ENCODE data around the gene SELENOH.

The SELENOH gene

DNA sequence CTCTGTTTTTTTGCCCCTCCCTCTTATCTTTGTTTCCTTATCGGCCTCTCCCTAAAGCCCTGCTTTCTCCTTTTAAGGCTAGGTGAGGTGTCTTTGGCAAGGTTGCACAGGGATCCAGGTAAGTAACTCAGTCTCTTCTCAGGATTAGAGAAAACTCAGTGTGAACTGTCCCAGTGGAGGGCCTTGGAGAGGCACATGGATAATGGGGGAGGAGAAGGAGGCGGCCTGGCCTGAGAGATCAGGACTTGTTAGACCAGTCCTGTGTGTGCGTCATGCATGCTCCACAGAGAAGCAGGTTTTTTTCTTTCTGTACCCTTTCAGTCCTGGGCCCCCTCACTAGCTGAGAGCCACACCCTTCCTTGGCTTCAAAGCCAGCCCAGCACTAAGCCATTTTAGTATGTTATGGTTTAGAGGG is 40.2 kb downstream of the SELENOH start:
- no peak for DNase-seq (ENCODE audit: extremely low read depth, low read depth)
- TF ChIP-seq, protein P1, sequence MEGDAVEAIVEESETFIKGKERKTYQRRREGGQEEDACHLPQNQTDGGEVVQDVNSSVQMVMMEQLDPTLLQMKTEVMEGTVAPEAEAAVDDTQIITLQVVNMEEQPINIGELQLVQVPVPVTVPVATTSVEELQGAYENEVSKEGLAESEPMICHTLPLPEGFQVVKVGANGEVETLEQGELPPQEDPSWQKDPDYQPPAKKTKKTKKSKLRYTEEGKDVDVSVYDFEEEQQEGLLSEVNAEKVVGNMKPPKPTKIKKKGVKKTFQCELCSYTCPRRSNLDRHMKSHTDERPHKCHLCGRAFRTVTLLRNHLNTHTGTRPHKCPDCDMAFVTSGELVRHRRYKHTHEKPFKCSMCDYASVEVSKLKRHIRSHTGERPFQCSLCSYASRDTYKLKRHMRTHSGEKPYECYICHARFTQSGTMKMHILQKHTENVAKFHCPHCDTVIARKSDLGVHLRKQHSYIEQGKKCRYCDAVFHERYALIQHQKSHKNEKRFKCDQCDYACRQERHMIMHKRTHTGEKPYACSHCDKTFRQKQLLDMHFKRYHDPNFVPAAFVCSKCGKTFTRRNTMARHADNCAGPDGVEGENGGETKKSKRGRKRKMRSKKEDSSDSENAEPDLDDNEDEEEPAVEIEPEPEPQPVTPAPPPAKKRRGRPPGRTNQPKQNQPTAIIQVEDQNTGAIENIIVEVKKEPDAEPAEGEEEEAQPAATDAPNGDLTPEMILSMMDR (IDR thresholded peaks at IDR 0.05; ENCODE audit: low read depth, low read length), result no peak

DNA sequence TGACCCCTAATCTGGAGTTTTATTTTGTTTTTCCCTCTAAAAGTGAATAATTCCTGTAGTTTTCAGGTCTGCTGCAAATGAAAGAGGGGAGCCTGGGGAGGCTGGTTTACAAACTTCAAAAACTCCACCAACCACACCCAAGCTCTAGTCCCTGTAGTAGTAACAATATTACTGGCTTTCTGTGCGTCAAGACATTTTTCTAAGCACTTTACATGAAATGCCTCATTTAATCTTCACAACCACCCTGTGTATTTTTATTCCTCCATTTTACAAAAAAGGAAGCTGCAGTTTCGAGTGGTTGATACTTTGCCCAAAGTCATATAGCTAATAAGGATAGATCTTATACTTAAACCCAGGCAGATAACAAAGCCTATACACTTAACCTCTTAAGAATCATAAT is 43.8 kb downstream of the SELENOH start:
- DNase-seq (ENCODE audit: extremely low read depth, low read depth), result no peak
- TF ChIP-seq, protein P1 (IDR thresholded peaks at IDR 0.05; ENCODE audit: low read depth, low read length), result no peak

DNA sequence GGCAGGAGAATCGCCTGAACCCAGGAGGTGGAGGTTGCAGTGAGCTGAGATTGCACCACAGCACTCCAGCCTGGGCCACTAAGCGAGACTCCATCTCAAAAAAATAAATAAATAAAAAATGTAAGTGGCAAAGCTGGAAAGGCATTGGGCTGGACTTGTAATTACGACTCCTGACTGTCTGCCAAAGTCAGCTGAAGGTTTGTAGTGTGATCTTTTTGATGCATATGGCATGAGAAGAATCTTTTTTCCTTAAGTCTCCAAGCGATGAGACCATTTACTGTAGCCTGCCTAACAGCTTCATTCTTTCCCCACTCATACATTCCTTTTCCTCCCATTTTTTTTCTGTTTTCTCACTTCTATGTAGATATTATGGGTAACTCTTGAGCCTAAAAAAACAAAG is 45.1 kb downstream of the SELENOH start:
- no peak for DNase-seq (ENCODE audit: extremely low read depth, low read depth)
- TF ChIP-seq, protein P1 (IDR thresholded peaks at IDR 0.05; ENCODE audit: low read depth, low read length), result no peak

DNA sequence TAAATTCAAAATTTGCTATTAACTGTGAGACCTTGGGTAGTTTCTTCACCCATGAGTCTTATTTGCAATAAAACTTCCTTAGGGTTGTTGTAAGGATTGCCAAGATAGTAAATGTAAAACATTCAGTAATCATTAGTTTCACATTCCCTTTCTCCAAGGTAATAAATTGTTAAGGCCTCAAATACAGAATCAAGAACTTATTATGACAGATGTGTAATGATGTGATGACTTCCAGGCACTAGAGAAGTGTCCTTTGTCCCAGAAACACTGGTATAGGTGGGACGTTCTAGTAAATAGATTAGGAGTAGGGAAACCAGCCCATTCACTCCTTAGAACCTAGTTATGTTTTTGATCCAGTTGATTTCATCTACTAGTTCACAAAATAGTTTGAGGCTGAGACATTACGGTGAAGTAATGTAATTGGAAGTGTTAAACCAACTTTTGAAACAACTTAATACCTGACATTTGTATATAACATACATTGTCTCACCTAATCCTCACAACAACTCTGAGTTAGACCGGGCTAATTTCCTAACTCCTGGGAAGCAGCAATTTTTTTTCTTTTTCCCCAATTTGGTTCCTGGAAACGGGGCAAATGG is 45.8 kb downstream of the SELENOH start:
- TF ChIP-seq, protein P1 (IDR thresholded peaks at IDR 0.05; ENCODE audit: low read depth, low read length), result no peak
- no peak for DNase-seq (ENCODE audit: extremely low read depth, low read depth)

DNA sequence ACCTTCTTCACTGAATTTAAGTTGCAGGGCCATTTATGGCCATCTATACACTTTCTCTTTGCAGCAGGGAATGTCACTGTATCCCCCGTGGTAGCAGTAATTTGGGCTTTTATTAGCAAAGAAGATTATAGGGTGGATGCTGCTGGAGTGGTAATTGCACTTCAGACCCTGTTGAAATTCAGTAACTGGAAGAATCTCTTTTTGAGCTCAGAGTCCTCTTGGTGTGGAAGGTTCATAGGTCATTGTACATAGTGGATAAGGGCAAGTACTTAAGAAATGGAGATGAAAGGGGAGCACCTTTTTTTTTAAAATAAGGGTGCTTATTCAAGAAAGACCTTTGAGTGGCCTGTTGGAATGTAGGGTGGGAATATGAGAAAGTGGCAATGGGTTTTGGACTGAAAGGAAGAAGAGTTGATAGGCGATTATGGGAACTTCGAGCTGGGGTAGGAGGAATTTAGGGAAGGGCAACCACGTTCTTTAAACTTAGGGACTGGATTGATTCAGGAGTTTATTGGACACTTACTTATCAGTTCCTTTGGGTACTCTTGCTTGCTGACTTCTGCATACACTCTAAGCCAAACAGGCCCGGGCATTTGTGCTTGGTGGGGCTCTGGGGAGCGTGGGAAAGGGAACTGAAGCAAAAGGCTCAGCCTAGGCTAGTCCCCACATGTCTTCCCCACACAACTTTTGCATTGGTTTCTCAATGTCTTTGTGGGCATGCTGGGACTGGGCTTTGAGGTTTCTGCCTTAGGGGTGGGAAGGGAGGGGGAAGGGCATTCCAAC is 46.8 kb downstream of the SELENOH start:
- TF ChIP-seq, protein P1 (IDR thresholded peaks at IDR 0.05; ENCODE audit: low read depth, low read length), result no peak
- no peak for DNase-seq (ENCODE audit: extremely low read depth, low read depth)

DNA sequence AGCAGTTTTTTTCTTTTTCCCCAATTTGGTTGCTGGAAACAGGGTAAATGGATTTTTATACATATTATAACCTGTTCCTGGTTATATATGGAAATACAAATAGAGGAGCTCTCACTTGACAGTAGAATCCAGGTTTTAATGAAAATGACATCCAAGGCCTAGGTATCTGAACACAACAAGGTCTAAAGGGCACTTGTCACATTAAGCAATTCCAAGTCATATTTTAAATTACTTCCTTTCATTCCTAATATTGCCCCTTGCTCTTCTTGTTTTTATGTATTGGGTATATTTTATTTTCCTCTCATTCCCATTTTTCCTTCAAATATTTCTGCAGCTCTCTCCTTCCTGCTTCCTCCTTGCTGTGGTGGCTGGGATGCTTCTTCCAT is 47.4 kb downstream of the SELENOH start:
- TF ChIP-seq, protein P1 (IDR thresholded peaks at IDR 0.05; ENCODE audit: low read depth, low read length), result no peak

DNA sequence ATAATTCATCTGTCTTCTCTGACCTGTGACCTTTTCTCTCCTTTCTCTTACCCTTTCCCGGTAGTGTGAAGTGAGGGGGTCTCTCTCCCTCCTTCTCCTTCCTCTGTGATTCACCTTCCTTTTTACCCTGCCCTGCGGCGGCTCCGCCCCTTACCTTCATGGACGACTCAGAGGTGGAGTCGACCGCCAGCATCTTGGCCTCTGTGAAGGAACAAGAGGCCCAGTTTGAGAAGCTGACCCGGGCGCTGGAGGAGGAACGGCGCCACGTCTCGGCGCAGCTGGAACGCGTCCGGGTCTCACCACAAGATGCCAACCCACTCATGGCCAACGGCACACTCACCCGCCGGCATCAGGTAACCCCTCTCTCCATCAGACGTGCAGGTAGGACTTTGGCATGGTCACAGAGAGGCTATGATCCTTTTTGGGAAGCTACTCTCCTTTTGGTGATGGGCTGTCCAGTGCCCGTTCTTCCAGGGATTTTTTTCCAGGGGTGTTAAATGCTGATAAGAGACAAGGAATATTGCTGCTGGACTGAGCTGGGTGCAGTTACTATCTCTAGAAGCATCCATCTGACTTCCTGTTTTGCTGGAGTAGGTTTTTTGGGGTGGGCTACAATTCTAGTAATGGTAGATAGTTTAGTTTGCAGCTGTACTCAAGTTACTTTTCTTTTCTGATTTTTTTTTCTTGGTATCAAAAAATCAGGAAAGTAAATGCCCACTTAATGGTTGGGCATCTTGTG is 50.2 kb downstream of the SELENOH start:
- DNase-seq (ENCODE audit: extremely low read depth, low read depth), result no peak
- TF ChIP-seq, protein P1 (IDR thresholded peaks at IDR 0.05; ENCODE audit: low read depth, low read length), result no peak

More for the DNA sequence above, 47.4 kb downstream of the SELENOH start:
- no peak for DNase-seq (ENCODE audit: extremely low read depth, low read depth)
